NK-92 (cell line): ENCODE results near the gene PHLDA2.
"Not testable (repeated sequence)": the region's sequence is repeated elsewhere in the genome, so short reads cannot be mapped to it uniquely, and the experiment has no call there.

Experiments used
- DNase-seq: peaks from one replicate; lab custom pipeline; 2025; ENCODE audit not compliant: unreplicated experiment; lab: John Stamatoyannopoulos, UW

The PHLDA2 gene

GRCh38 chr11:2915473-2915872 lies 13.7 kb downstream of the PHLDA2 start:
- DNase-seq = no peak

DNA sequence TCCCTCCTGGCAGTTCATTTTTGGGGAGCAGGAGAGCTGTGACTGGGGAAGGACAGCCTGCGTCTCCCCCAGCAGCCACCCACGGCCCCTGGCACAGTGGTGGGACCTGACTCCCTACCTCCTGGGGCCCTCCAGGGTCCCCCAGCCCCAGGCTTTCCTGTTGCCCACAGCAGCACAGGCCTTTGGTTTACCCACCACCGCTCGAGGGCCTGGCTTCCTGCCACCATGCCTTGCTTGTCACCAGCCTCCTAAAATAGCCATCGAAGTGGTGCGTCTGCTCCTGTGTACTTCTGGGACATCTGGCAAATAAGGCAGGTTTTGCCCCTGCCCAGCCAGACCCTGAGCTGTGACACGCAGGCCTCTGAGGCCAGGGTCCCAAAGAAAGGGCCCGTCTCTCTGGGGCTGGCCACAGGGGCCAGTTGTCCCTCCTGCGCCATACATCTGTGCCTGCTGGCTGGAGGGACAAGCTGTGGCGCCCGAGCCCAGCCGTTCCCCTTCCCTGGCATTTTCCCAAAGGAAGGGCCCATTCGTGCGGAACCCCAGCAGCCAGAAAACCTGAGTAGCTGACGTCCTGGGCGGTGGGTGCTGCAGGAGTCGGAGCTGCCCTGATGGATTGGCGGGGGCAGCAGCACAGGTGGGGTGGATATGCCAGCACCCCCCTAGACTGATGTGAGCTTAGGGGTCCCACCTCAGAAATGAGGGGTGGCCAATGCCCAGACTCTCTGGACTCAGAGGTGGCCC lies 14.6 kb downstream of the PHLDA2 start:
- no peak for DNase-seq

DNA sequence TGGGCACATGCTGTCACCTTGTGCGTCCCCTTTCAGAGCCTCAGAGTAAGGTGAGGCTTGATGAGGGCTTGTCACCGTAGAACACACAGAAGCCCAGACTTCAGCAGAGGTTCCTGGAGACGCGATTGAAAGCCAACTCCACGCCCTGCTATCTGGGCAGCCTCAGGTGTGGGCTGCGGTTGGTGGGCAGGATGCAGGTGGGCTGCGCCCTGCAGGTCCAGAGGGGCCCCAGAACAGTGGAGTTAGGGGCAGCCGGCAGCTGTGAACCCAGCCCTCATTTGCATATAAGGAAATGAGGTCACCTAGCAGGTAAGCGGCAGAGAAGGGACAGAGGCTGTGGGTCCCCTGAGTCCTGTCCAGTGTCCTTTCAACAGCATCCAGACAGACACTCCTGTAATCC lies 15.4 kb downstream of the PHLDA2 start:
- DNase-seq = no peak

GRCh38 chr11:2913019-2913431 lies 16.2 kb downstream of the PHLDA2 start:
- DNase-seq = no peak

- DNase-seq = no peak
These were observed 16.7 kb downstream of the PHLDA2 start for GRCh38 chr11:2912498-2912897.

DNA sequence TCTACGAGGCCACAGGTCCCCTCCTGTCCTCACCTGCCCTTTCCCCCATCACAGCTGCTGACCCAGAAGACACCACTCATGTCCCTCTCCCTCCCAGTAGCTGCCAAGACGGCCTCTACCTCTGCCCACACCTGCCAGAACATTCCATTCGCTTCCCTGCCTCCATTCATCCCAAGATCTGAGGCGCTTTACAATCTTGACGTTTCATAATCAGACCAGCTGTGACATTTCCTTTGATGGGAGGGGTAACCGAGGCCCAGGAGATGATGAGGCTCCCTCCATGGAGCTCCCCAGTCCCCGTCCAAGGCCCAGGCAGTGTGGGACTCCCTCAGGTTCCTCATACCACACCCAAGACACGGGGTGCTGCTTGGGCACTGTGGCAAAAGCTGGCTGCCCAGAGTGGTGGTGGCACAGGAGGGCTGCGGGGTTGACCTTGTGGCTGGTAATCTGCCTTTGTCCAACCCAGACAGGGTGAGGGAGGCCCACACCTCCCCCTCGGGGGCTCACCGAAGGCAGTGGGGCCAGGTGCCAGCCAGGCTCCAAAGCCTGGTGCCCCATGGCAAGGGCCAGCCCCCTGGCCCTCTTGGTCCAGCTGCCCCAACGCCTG lies 17.3 kb downstream of the PHLDA2 start:
- no peak for DNase-seq

GRCh38 chr11:2911088-2911784 lies 18.0 kb downstream of the PHLDA2 start:
- DNase-seq = no peak

DNA sequence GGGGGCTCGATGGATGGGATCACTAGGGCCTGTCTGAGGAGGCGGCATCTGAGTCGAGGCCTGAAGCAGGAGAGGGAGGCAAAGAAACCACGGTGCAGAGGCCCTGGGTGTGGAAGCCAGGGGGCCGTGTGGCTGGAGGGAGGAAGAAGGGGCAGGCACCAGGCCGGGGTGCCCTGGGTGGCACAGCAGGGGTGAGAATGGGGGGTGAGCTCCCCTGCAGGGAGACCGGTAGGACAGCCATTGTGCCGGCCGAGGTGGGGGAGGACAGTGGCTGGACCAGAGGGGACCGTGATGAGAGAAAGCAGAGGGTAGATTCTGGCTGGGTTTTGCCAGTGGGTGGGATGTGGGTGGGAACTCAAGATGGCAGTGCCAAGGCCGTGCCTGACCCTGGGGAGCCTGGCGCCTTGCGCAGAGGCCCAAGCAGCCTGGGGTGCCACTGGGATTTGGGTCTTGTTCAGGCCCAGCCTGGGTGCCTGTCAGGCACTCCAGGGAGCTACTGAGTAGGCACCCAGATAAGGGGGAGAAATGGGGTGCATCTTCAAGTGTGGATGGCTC lies 18.7 kb downstream of the PHLDA2 start:
- no peak for DNase-seq

DNA sequence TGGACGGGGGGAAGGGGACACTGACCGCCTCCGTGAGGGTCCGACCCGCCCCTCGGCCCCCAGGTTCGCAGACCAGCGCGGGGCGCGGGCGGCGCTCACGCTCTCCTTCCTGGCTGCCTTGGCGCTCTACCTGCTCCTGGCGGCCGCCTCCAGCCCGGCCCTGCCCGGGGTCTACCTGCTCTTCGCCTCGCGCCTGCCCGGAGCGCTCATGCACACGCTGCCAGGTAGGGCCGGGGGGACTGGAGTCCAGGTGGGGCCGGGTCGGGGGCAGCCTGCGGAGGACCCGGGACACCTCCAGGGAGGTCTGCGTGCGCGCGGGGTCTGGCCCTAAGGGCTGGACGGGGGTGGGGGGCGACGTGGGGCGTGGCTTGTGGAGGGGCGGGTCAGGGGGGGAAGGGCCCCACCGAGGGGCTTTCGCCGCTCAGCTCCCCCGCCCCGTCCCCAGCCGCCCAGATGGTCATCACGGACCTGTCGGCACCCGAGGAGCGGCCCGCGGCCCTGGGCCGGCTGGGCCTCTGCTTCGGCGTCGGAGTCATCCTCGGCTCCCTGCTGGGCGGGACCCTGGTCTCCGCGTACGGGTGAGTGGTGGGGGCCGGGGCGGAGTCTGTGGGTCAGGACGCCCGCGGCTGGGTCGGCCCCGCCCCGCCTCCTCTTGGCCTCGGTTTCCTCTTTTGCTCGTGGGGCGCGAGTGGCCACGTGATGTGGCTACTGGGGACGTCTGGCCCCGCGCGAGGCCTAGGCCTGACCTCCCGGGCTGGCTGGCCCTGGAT lies 19.9 kb downstream of the PHLDA2 start:
- DNase-seq = no peak

DNA sequence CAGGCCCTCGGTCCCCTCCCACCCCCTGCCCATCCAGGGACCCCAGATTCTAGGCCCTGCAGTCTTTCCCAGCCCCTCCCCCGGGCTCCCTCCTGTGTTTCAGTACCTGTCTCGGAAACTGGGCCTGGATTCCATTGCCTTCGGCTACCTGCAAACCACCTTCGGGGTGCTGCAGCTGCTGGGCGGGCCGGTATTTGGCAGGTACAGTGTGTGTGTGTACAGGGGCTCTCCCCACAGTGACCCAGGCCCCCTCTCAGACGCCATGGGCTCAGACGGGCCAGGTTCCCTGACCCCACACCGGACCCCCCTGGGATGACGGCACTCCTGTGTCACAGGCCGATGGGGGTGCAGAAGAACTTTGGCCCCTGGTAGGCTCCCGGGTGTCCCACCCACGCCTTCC lies 21.1 kb downstream of the PHLDA2 start:
- DNase-seq = no peak

GRCh38 chr11:2905299-2905698 lies 23.9 kb downstream of the PHLDA2 start:
- not testable (repeated sequence) for DNase-seq

- DNase-seq = no peak
These were observed 24.8 kb downstream of the PHLDA2 start for GRCh38 chr11:2904153-2905052.

DNA sequence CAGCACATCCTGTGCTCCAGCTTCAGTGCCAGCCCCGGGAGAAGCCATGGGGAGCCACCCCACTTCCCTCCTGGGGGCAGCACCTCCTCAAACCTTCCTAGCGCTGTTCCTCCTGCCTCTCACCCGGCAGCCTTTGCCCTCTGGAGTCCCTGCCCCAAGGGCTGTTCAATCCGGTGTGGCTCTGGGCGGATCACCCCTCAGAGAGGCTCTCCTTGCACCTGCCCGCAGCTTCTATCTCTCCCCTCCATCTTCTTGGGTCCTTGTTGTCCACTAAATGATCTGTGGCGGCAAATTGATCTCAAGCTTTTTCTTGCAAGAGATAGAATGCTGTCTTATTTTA lies 25.6 kb downstream of the PHLDA2 start:
- no peak for DNase-seq

- no peak for DNase-seq
These were observed 26.2 kb downstream of the PHLDA2 start for GRCh38 chr11:2902784-2903671.

DNA sequence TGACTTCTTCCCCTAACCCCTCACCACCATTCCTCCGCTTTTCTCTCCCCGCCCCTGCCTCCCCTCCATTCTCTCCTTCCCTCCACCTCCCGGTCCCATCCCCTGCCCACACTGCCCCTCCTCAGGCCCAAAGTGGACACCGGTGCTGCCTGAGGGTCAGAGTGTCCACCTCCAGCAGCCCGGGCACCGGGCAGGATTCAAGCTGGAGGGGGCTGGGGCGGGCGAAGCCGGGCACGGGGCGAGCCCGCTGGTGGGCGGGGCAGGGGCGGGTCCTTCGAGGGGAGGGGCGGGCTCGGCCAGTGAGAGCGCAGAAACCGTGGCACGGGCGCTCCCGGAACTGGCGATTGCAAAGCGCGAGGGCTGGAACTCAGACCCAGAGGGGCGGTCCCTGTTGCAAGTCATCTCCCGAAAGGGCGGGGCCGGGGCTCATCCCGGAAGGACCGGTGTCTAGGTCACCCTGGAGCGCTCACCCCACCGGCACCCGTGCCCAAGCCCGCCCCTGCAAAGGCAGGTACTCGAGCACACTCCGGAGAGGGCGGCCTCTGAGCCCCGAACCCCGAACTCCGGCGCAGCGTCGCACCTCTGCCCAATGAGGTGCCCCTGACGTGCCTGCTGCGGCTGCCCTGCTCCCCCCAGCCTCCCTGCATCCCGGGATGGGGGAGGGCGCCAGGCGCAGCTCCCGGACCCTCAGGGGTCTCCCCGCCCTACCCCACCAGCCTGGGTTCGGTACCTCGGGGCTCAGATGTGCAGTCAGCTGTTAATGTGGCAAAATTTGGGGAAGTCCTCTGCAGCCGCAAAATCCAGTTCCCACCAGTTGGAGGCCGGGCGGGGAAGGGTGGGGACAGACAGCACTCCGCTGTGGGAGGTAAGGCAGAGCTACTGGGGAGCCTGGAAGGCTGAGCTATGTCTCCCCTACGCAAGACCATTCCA lies 27.1 kb downstream of the PHLDA2 start:
- peak; percentile 61 for DNase-seq

GRCh38 chr11:2901196-2901796 lies 27.9 kb downstream of the PHLDA2 start:
- DNase-seq = no peak

GRCh38 chr11:2899080-2899783 lies 30.0 kb downstream of the PHLDA2 start:
- DNase-seq = no peak
